ENCODE data around the gene TTYH3.

- no peak for TF ChIP-seq ARNT (IDR thresholded peaks at IDR 0.05)
- no peak for TF ChIP-seq ZNF384 (IDR thresholded peaks at IDR 0.05)
- TF ChIP-seq BHLHE40 (IDR thresholded peaks at IDR 0.05; ENCODE audit: borderline replicate concordance), result no peak
- TF ChIP-seq ELF4 (IDR thresholded peaks at IDR 0.05), result no peak
- no peak for TF ChIP-seq SUZ12 (IDR thresholded peaks at IDR 0.05)
- no peak for TF ChIP-seq FOXK2 (IDR thresholded peaks at IDR 0.05)
- no peak for TF ChIP-seq PKNOX1 (IDR thresholded peaks at IDR 0.05)
- TF ChIP-seq TARDBP (IDR thresholded peaks at IDR 0.05), result no peak
- no peak for TF ChIP-seq FOXM1 (IDR thresholded peaks at IDR 0.05; ENCODE audit: borderline replicate concordance)
- TF ChIP-seq SP1 (IDR thresholded peaks at IDR 0.05), result no peak
- no peak for TF ChIP-seq HDGF (IDR thresholded peaks at IDR 0.05; ENCODE audit: borderline replicate concordance)
- no peak for TF ChIP-seq FOXA1 (IDR thresholded peaks at IDR 0.05)
Observed at GRCh38 chr7:2655870-2656614, 24.3 kb downstream of the TTYH3 start.

Data from HEK293T (cell line).